Tibial nerve (tissue), 4 donors: ENCODE measurements around the gene SLC35G2. TPM values are rescaled to one million over a fixed set of nuclear protein-coding genes. Genes with fewer than 3 reads are reported as not detected.

Experiments used
- DNase-seq, 2 donors: peaks; one replicate each; pipeline ENCODE4 v3.0.0-alpha.2; 2019; ENCODE audit warnings: low spot score in 2 of 2
- H3K27ac ChIP-seq, 4 donors: fragments of 200-600 bp; sonication (generic) in 3 of 4; one replicate each; pipeline ENCODE4 v1.5.1; 2017 to 2019; ENCODE audit warnings: mild to moderate bottlenecking in 1 of 4
- H3K27me3 ChIP-seq, 2 donors: fragments of 200-600 bp; sonication (generic) in 1 of 2; one replicate each; pipeline versions ENCODE4 v1.5.1 to v1.6.0; 2017 to 2019
- H3K36me3 ChIP-seq, 3 donors: fragments of 200-600 bp; sonication (generic); one replicate each; pipeline ENCODE4 v1.5.1; 2018 to 2019
- H3K4me1 ChIP-seq, 4 donors: fragments of 200-600 bp; sonication (generic) in 3 of 4; one replicate each; pipeline ENCODE4 v1.5.1; 2017 to 2019
- H3K4me3 ChIP-seq, 4 donors: fragments of 200-600 bp; sonication (generic) in 3 of 4; one replicate each; pipeline ENCODE4 v1.5.1; 2017 to 2019; ENCODE audit warnings: mild to moderate bottlenecking in 1 of 4, moderate library complexity in 1 of 4
- H3K9me3 ChIP-seq, 4 donors: fragments of 200-600 bp; sonication (generic) in 3 of 4; one replicate each; pipeline ENCODE4 v1.5.1; 2017 to 2019
- CTCF ChIP-seq, 5 experiments: fragments of 200-600 bp in 3 of 5; fragments of 450-650 bp in 2 of 5; sonication (generic) in 3 of 5; IDR thresholded peaks; one replicate each; pipeline ENCODE4 v1.5.1; 2016 to 2019; ENCODE audit warnings: antibody characterized with exemption in 5 of 5, mild to moderate bottlenecking in 3 of 5, moderate library complexity in 2 of 5
- EP300 ChIP-seq, 2 donors: sonication (generic); formaldehyde crosslinking; IDR thresholded peaks; one replicate each; pipeline ENCODE4 v1.6.1; 2017; ENCODE audit warnings: antibody characterized with exemption in 2 of 2, mild to moderate bottlenecking in 1 of 2
- POLR2A ChIP-seq, 2 donors: fragments of 450-650 bp; IDR thresholded peaks; one replicate each; pipeline ENCODE4 v1.6.1; 2017; ENCODE audit warnings: antibody characterized with exemption in 2 of 2, mild to moderate bottlenecking in 2 of 2, moderate library complexity in 2 of 2
- WGBS, 2 donors: methylation state at CpG; one replicate each; pipeline ENCODE4 v1.1.5; 2018; 5-methylcytosine and 5-hydroxymethylcytosine counted together
- total RNA-seq, 4 donors: library from RNA; depleted of rRNA; stranded (reverse); fragments of >200 nt; gene quantifications; one replicate each; pipeline ENCODE4 v1.1.0, GENCODE V29; 2016

Gene SLC35G2
- total RNA-seq, 4 donors from 2014 or later: 4.2 to 12.2 (median 6.6) TPM

- H3K4me1 ChIP-seq: peaks cover 0 to 10% (median 0%) of the 10 kb centered on the region in 4 donors
- H3K4me3 ChIP-seq: no peak overlapping the region
- no peak for DNase-seq
- no peak overlapping the region for H3K27ac ChIP-seq
- no peaks in the 10 kb centered on the region for H3K36me3 ChIP-seq
- WGBS, 2 donors: 71 to 78% methylated on average over 1 of the region's 1 CpG
- TF ChIP-seq POLR2A (IDR thresholded peaks at IDR 0.05): no peak
- no peak for TF ChIP-seq CTCF (IDR thresholded peaks at IDR 0.05)
- no peak for TF ChIP-seq EP300 (IDR thresholded peaks at IDR 0.05)
- peaks cover 0 to 15% (median 0%) of the 10 kb centered on the region in 4 donors for H3K9me3 ChIP-seq
- H3K27me3 ChIP-seq: no peaks in the 10 kb centered on the region
These were observed 12.5 kb downstream of the SLC35G2 start for GRCh38 chr3:136831461-136831860.

- Histone ChIP-seq H3K27ac (no peak overlapping the region), H3K27me3 (no peaks in the 10 kb centered on the region), H3K4me3 (no peak overlapping the region), H3K9me3 (no peaks in the 10 kb centered on the region), H3K36me3 (no peaks in the 10 kb centered on the region), H3K4me1 (peaks cover 0 to 14% (median 0%) of the 10 kb centered on the region in 4 donors)
- WGBS, 2 donors: 87 to 92% methylated on average over 1 of the region's 1 CpG
- no peak for DNase-seq
- TF ChIP-seq CTCF (IDR thresholded peaks at IDR 0.05): no peak
- TF ChIP-seq EP300 (IDR thresholded peaks at IDR 0.05): no peak
- no peak for TF ChIP-seq POLR2A (IDR thresholded peaks at IDR 0.05)
These were observed 16.3 kb downstream of the SLC35G2 start for GRCh38 chr3:136835089-136835812.

GRCh38 chr3:136835813-136836510, 17.0 kb downstream of the SLC35G2 start:
- WGBS, 2 donors: 34 to 37% methylated on average over 2 of the region's 3 CpGs
- Histone ChIP-seq H3K4me3 (no peak overlapping the region), H3K36me3 (no peaks in the 10 kb centered on the region), H3K27me3 (no peaks in the 10 kb centered on the region), H3K27ac (no peak overlapping the region), H3K9me3 (no peaks in the 10 kb centered on the region), H3K4me1 (peaks cover 0 to 14% (median 0%) of the 10 kb centered on the region in 4 donors)
- TF ChIP-seq CTCF (IDR thresholded peaks at IDR 0.05): no peak
- TF ChIP-seq POLR2A (IDR thresholded peaks at IDR 0.05): no peak
- no peak for TF ChIP-seq EP300 (IDR thresholded peaks at IDR 0.05)
- no peak for DNase-seq

- Histone ChIP-seq H3K9me3 (no peaks in the 10 kb centered on the region), H3K36me3 (peaks cover 0 to 5% (median 0%) of the 10 kb centered on the region in 3 donors), H3K4me1 (peaks cover 0 to 14% (median 0%) of the 10 kb centered on the region in 4 donors), H3K4me3 (no peak overlapping the region), H3K27ac (no peak overlapping the region), H3K27me3 (no peaks in the 10 kb centered on the region)
- DNase-seq: no peak
- TF ChIP-seq EP300 (IDR thresholded peaks at IDR 0.05) (no peak), CTCF (IDR thresholded peaks at IDR 0.05) (no peak), POLR2A (IDR thresholded peaks at IDR 0.05) (no peak)
These were observed 17.7 kb downstream of the SLC35G2 start for GRCh38 chr3:136836511-136837156.
